ENCODE measurements around the gene TRPV4. TPM values are rescaled to one million over a fixed set of nuclear protein-coding genes. Genes with fewer than 3 reads are reported as not detected.

TRPV4 gene
- polyA plus RNA-seq, 1 of the 3 experiments (the other 2 are of a cell fraction): 5.2 TPM

GRCh38 chr12:109752117-109753053 is 80.8 kb downstream of the TRPV4 start (continued):
- no peak for TF ChIP-seq MAX (IDR thresholded peaks at IDR 0.05; ENCODE audit: low read depth)
- TF ChIP-seq YY1 (IDR thresholded peaks at IDR 0.05; ENCODE audit: low read depth): no peak
- peak; percentile 54 to 100; a peak in 3 of 4 replicates for TF ChIP-seq EP300 (IDR thresholded peaks at IDR 0.05; ENCODE audit: borderline replicate concordance in 1 of 2, low read depth in 1 of 2, low read length in 1 of 2)
- TF ChIP-seq REST (IDR thresholded peaks at IDR 0.05; ENCODE audit: low read depth, low read length): no peak
- peak; percentile 93 for TF ChIP-seq RCOR1 (IDR thresholded peaks at IDR 0.05; ENCODE audit: low read length)
- no peak for TF ChIP-seq NFIC (IDR thresholded peaks at IDR 0.05; ENCODE audit: borderline replicate concordance)
- TF ChIP-seq GATA2 (CRISPR knock-in tag; IDR thresholded peaks at IDR 0.05): peak; percentile 98
- TF ChIP-seq SIN3A (IDR thresholded peaks at IDR 0.05; ENCODE audit: borderline replicate concordance, low read depth, low read length): no peak

- POLR2A ChIA-PET: interaction anchor here (0.9 to 1.2 kb wide), 2 partner anchors 9 to 141 kb away, joined by 3 read pairs; no protein-coding TSS in a partner anchor
- WGBS (ENCODE audit: low lambda C conversion rate): 66% methylated on average over 8 of the region's 8 CpGs
These were observed 87.9 kb downstream of the TRPV4 start for GRCh38 chr12:109744986-109745942.

More at GRCh38 chr12:109744986-109745942, 87.9 kb downstream of the TRPV4 start:
- CTCF ChIA-PET: interaction anchor here (0.6 to 2.2 kb wide), 6 partner anchors 17 to 771 kb away, joined by 3 to 6 read pairs (median 3); no protein-coding TSS in a partner anchor
- peak; percentile 4 for DNase-seq
- no peak overlapping the region for H3K9ac ChIP-seq
- H4K20me1 ChIP-seq (ENCODE audit: insufficient read depth): no peaks in the 10 kb centered on the region
- peaks cover 3% of the 10 kb centered on the region for H3F3A ChIP-seq (replicated peaks; ENCODE audit: insufficient read depth)
- H3K36me3 ChIP-seq (replicated peaks in 1 of 2; ENCODE audit: control insufficient read depth in 1 of 2, insufficient read depth in 2 of 2, low read length in 1 of 2): no peaks in the 10 kb centered on the region
- no peak overlapping the region for H3K4me2 ChIP-seq
- no peak overlapping the region for H2AFZ ChIP-seq (ENCODE audit: low read depth)
- TF ChIP-seq MEF2A (IDR thresholded peaks at IDR 0.05; ENCODE audit: borderline replicate concordance, low read depth): no peak
- TF ChIP-seq YY1 (IDR thresholded peaks at IDR 0.05; ENCODE audit: low read depth): no peak
- no peak for TF ChIP-seq EZH2phosphoT487 (IDR thresholded peaks at IDR 0.05; ENCODE audit: borderline replicate concordance, low read depth)
- TF ChIP-seq TCF12 (IDR thresholded peaks at IDR 0.05): no peak
- no peak for TF ChIP-seq USF2 (IDR thresholded peaks at IDR 0.05; ENCODE audit: borderline replicate concordance, low read depth, low read length)
- TF ChIP-seq FOXJ3 (CRISPR knock-in tag; IDR thresholded peaks at IDR 0.05): no peak
- no peak for TF ChIP-seq POLR2AphosphoS5 (IDR thresholded peaks at IDR 0.05; ENCODE audit: low read depth, low read length)
- no peak for TF ChIP-seq TEAD4 (IDR thresholded peaks at IDR 0.05; ENCODE audit: borderline replicate concordance, insufficient read depth)
- TF ChIP-seq RAD21 (IDR thresholded peaks at IDR 0.05; ENCODE audit: low read length): no peak
- TF ChIP-seq PBX3 (IDR thresholded peaks at IDR 0.05): no peak
- TF ChIP-seq ELF1 (IDR thresholded peaks at IDR 0.05): no peak
- no peak for TF ChIP-seq FOSL2 (IDR thresholded peaks at IDR 0.05; ENCODE audit: borderline replicate concordance, low read depth)
- no peak for TF ChIP-seq TAF1 (IDR thresholded peaks at IDR 0.05; ENCODE audit: borderline replicate concordance, low read depth, low read length)
- TF ChIP-seq MAX (IDR thresholded peaks at IDR 0.05; ENCODE audit: low read depth): no peak
- TF ChIP-seq RFX5 (IDR thresholded peaks at IDR 0.05; ENCODE audit: low read length): no peak
- no peaks in the 10 kb centered on the region for H3K9me2 ChIP-seq
- no peaks in the 10 kb centered on the region for H3K79me2 ChIP-seq (ENCODE audit: insufficient read depth)
- H3K4me1 ChIP-seq (ENCODE audit: control insufficient read depth in 1 of 2, insufficient read depth in 2 of 2, low read depth in 1 of 2, low read length in 1 of 2): peaks cover 0 to 61% of the 10 kb centered on the region in 2 experiments; a peak in 2 of 4 replicates
- no peaks in the 10 kb centered on the region for H3K9me3 ChIP-seq
- no peak overlapping the region for H3K4me3 ChIP-seq (ENCODE audit: low read depth in 2 of 2, low read length in 1 of 2)
- H3K27ac ChIP-seq (ENCODE audit: low read depth in 2 of 2, low read length in 1 of 2): peak overlapping the region in 1 of 2 experiments; percentile 74; a peak in 2 of 4 replicates
- H3K27me3 ChIP-seq (ENCODE audit: insufficient read depth): no peaks in the 10 kb centered on the region
